ENCODE measurements around the gene SGK1.

DNA sequence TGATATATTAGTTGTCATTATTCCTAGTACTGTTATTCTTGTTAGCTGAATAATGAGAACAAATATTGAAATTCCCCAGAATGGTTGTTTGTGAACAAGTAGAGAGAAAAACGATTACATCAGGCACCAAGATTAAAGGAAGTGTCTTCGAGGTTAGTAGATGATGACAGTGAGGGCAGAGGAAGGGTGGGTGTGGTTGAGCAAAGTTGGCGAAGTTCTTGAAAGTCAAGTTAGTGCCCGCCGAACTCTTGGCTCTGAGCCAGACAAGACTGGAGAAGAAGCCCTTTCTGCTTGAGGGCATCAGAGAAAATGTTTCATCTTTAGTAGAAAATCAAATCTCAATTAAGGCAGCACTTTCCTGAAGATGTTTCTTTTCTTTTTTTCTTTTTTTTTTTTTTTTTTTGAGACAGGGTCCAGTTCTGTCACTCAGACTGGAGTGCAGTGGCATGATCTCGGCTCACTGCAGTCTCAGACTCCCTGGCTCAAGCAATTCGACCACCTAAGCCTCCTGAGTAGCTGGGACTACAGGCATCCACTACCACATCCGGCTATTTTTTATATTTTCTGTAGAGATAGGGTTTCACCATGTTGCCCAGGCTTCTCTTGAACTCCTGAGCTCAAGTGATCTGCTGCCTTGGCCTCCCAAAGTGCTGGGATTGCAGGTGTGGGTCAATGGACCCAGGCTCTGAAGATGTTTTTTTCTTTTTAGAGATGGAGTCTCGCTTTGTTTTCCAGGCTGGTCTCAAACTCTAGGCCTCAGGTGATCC lies 77.1 kb downstream of the SGK1 start:
- TF ChIP-seq, protein P1, sequence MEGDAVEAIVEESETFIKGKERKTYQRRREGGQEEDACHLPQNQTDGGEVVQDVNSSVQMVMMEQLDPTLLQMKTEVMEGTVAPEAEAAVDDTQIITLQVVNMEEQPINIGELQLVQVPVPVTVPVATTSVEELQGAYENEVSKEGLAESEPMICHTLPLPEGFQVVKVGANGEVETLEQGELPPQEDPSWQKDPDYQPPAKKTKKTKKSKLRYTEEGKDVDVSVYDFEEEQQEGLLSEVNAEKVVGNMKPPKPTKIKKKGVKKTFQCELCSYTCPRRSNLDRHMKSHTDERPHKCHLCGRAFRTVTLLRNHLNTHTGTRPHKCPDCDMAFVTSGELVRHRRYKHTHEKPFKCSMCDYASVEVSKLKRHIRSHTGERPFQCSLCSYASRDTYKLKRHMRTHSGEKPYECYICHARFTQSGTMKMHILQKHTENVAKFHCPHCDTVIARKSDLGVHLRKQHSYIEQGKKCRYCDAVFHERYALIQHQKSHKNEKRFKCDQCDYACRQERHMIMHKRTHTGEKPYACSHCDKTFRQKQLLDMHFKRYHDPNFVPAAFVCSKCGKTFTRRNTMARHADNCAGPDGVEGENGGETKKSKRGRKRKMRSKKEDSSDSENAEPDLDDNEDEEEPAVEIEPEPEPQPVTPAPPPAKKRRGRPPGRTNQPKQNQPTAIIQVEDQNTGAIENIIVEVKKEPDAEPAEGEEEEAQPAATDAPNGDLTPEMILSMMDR (IDR thresholded peaks at IDR 0.05), result no peak
- no peak for TF ChIP-seq POLR2A (IDR thresholded peaks at IDR 0.05)

Data from Peyer's patch (tissue), 4 donors.